ENCODE data around the gene GRIA4.

GRCh38 chr11:105900515-105901035 is 290.7 kb downstream of the GRIA4 start:
- TF ChIP-seq CTCF (conservative IDR thresholded peaks at IDR 0.05 in 1 of 2, IDR thresholded peaks at IDR 0.05 in 1 of 2; ENCODE audit: extremely low read depth in 1 of 2, insufficient read depth in 1 of 2, low read depth in 1 of 2, low read length in 2 of 2), result no peak
- TF ChIP-seq EZH2 (IDR thresholded peaks at IDR 0.05; ENCODE audit: borderline replicate concordance, low read length), result no peak

Measured in mammary epithelial cell (primary cell).